NT2/D1 (cell line): ENCODE data around the gene PCDHA5.

Experiments used
- SUZ12 ChIP-seq: IDR thresholded peaks from 2 replicates; pipeline ENCODE4 v1.6.1; 2011; ENCODE audit not compliant: insufficient read length, insufficient read depth; ENCODE audit errors: extremely low read depth
- YY1 ChIP-seq: IDR thresholded peaks from 2 replicates; pipeline ENCODE4 v1.6.1; 2011; ENCODE audit not compliant: insufficient read length, insufficient read depth
- ZNF274 ChIP-seq: IDR thresholded peaks from 2 replicates; pipeline ENCODE4 v1.6.1; 2011; ENCODE audit warnings: mild to moderate bottlenecking, low read depth, low read length

DNA sequence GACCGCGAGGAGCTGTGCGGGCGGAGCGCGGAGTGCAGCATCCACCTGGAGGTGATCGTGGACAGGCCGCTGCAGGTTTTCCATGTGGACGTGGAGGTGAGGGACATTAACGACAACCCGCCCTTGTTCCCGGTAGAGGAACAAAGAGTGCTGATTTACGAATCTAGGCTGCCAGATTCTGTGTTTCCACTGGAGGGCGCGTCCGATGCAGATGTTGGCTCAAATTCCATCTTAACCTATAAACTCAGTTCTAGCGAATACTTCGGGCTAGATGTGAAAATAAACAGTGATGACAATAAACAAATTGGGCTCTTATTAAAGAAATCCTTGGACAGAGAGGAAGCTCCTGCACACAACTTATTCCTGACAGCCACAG lies 6.9 kb downstream of the PCDHA5 start:
- TF ChIP-seq ZNF274 (no peak), SUZ12 (no peak), YY1 (no peak)
